ENCODE data around the gene CACNA1C. TPM values are rescaled to one million over a fixed set of nuclear protein-coding genes. Genes with fewer than 3 reads are reported as not detected.

Gene CACNA1C
- total and polyA plus RNA-seq, 2 donors (not counting 1 experiment from before 2014, with no cell fraction given): 0.01 to 0.02 TPM

GRCh38 chr12:2498964-2499500 is 446.2 kb downstream of the CACNA1C start:
- CTCF ChIA-PET: no interaction called here
- WGBS (ENCODE audit: insufficient coverage): 83% methylated on average over 9 of the region's 10 CpGs

More at GRCh38 chr12:2498964-2499500, 446.2 kb downstream of the CACNA1C start:
- H2AFZ ChIP-seq (ENCODE audit: insufficient read depth, low read depth, low read length, poor library complexity, severe bottlenecking): no peak overlapping the region
- no peak overlapping the region for H3K4me3 Mint-ChIP-seq
- H3K4me2 ChIP-seq (replicated peaks; ENCODE audit: low read depth, low read length, poor library complexity, severe bottlenecking): no peak overlapping the region
- H3K4me1 ChIP-seq (ENCODE audit: control insufficient read depth in 2 of 2, insufficient read depth in 2 of 2, low read length in 2 of 2): no peaks in the 10 kb centered on the region
- TF ChIP-seq CTCF (IDR thresholded peaks at IDR 0.05): no peak
- no peak for TF ChIP-seq EZH2 (IDR thresholded peaks at IDR 0.05; ENCODE audit: borderline replicate concordance, insufficient read depth, low read depth, low read length, poor library complexity, severe bottlenecking)
- POLR2A ChIA-PET: no interaction called here
- no peak for ATAC-seq (ENCODE audit: low read depth)
- intact Hi-C loops (cut with micrococcal nuclease): no loop called here
- no peak overlapping the region for H3K9ac ChIP-seq (ENCODE audit: low read length)
- no peaks in the 10 kb centered on the region for H3K9me3 Mint-ChIP-seq (ENCODE audit: insufficient read depth)
- H3K9me3 ChIP-seq (ENCODE audit: control extremely low read depth in 1 of 3, control insufficient read depth in 2 of 3, insufficient read depth in 1 of 3, low read length in 2 of 3): no peaks in the 10 kb centered on the region
- H3K27me3 ChIP-seq (replicated peaks in 1 of 4; ENCODE audit: control extremely low read depth in 1 of 4, control insufficient read depth in 3 of 4, insufficient read depth in 4 of 4, low read length in 3 of 4): peaks cover 0 to 3% (median 1%) of the 10 kb centered on the region in 4 experiments
- DNase-seq: no peak
- no peak overlapping the region for H3K27ac Mint-ChIP-seq
- peaks cover 33% of the 10 kb centered on the region for H3K27me3 Mint-ChIP-seq
- H3K4me3 ChIP-seq (ENCODE audit: control extremely low read depth in 1 of 5, extremely low read depth in 1 of 5, insufficient read depth in 1 of 5, low read depth in 2 of 5, low read length in 4 of 5): no peak overlapping the region
- H3K79me2 ChIP-seq (ENCODE audit: control insufficient read depth, insufficient read depth, low read length): no peaks in the 10 kb centered on the region
- H3K27ac ChIP-seq (ENCODE audit: low read length in 2 of 2): no peak overlapping the region
- no peaks in the 10 kb centered on the region for H4K20me1 ChIP-seq (ENCODE audit: control insufficient read depth, insufficient read depth, low read length, poor library complexity, severe bottlenecking)
- no peaks in the 10 kb centered on the region for H3K36me3 ChIP-seq (replicated peaks in 1 of 2; ENCODE audit: control extremely low read depth in 1 of 2, control insufficient read depth in 1 of 2, extremely low read depth in 1 of 2, insufficient read depth in 2 of 2, low read length in 1 of 2)
- H3K4me1 Mint-ChIP-seq: peaks cover 1% of the 10 kb centered on the region

Data from B cell (primary cell).